A673 (cell line): Measurements from ENCODE around the gene SERTAD1. TPM values are rescaled to one million over a fixed set of nuclear protein-coding genes. Genes with fewer than 3 reads are reported as not detected.
"Not testable (repeated sequence)": the region's sequence is repeated elsewhere in the genome, so short reads cannot be mapped to it uniquely, and the experiment has no call there.

ENCODE experiments used
- BruUV-seq: library from RNA; stranded (reverse); fragments of 400-500 nt; replicated peaks from 2 replicates; lab custom pipeline; 2021; lab: Mats Ljungman, UMichigan
- CTCF ChIA-PET: fragments of 300-600 bp; sonication (Branson Sonifier 250); formaldehyde crosslinking; loops from one replicate; lab custom pipeline; 2022; ENCODE audit warnings: antibody characterized with exemption; lab: Charles Lee
- POLR2A ChIA-PET: fragments of 300-600 bp; sonication (Branson Sonifier 250); formaldehyde crosslinking; loops from one replicate; lab custom pipeline; 2022; ENCODE audit warnings: antibody characterized with exemption; ENCODE audit not compliant: low non-redundant PET; lab: Charles Lee
- DNase-seq: peaks from one replicate; pipeline ENCODE4 v3.0.0-alpha.2; 2015; ENCODE audit warnings: low spot score
- H3K27ac ChIP-seq: fragments of 200-600 bp; sonication (generic); 2 replicates; pipeline ENCODE4 v1.5.1; 2016; ENCODE audit warnings: mixed run types, low read depth, mild to moderate bottlenecking, mixed read lengths, antibody characterized with exemption, low read length; ENCODE audit not compliant: poor library complexity, severe bottlenecking
- H3K27me3 ChIP-seq: fragments of 200-600 bp; sonication (generic); replicated peaks from 2 replicates; pipeline ENCODE4 v1.6.1; 2017; ENCODE audit warnings: mixed run types, low read depth, mild to moderate bottlenecking, mixed read lengths, antibody characterized with exemption, low read length; ENCODE audit not compliant: insufficient read depth, poor library complexity
- H3K36me3 ChIP-seq: fragments of 200-600 bp; sonication (generic); 2 replicates; pipeline ENCODE4 v1.6.1; 2016; ENCODE audit warnings: mixed run types, mild to moderate bottlenecking, mixed read lengths, antibody characterized with exemption, low read length; ENCODE audit not compliant: insufficient read depth, poor library complexity, severe bottlenecking
- H3K4me1 ChIP-seq: fragments of 200-600 bp; sonication (generic); 2 replicates; pipeline ENCODE4 v1.6.1; 2017; ENCODE audit warnings: mixed run types, mild to moderate bottlenecking, mixed read lengths, antibody characterized with exemption, low read length; ENCODE audit not compliant: insufficient read depth, poor library complexity, severe bottlenecking
- H3K4me3 ChIP-seq: fragments of 200-600 bp; sonication (generic); 2 replicates; pipeline ENCODE4 v1.5.1; 2016; ENCODE audit warnings: low read depth, mixed run types, mild to moderate bottlenecking, mixed read lengths, low read length; ENCODE audit not compliant: poor library complexity, severe bottlenecking
- H3K9me3 ChIP-seq: fragments of 200-600 bp; sonication (generic); 2 replicates; pipeline ENCODE4 v1.6.1; 2016; ENCODE audit warnings: mixed run types, low read depth, mild to moderate bottlenecking, mixed read lengths, antibody characterized with exemption, low read length; ENCODE audit not compliant: poor library complexity, severe bottlenecking
- CTCF ChIP-seq: fragments of 300-800, 200-600 bp; sonication (generic); conservative IDR thresholded peaks from 2 replicates; pipeline ENCODE4 v1.5.1; 2017; ENCODE audit warnings: low read depth, mild to moderate bottlenecking, antibody characterized with exemption, low read length, moderate library complexity, mixed read lengths
- EZH2 ChIP-seq: fragments of 200-600 bp; sonication (generic); IDR thresholded peaks from 2 replicates; pipeline ENCODE4 v1.6.1; 2017; ENCODE audit warnings: borderline replicate concordance, low read depth, mild to moderate bottlenecking, mixed read lengths, antibody characterized with exemption, low read length; ENCODE audit not compliant: poor library complexity, severe bottlenecking
- intact Hi-C: fragments of 100-400 bp; cut with micrococcal nuclease; formaldehyde crosslinking; loops from one replicate; pipeline ENCODE4 v1.10.0; 2022; ENCODE audit not compliant: unreplicated experiment
- total RNA-seq: library from RNA; stranded (reverse); gene quantifications from 2 replicates; pipeline ENCODE4 v1.2.3, GENCODE V29; 2021

SERTAD1 gene
- total RNA-seq, 1 experiment from 2014 or later = 16.5 TPM

- POLR2A ChIA-PET = interaction anchor here (0.8 kb wide), 1 partner anchor 160 kb away, joined by 4 read pairs; no protein-coding TSS in a partner anchor
- CTCF ChIA-PET = interaction anchor here (0.6 to 1.8 kb wide), 10 partner anchors 10 to 362 kb away, joined by 3 to 9 read pairs (median 4); no protein-coding TSS in a partner anchor
- H3K27ac ChIP-seq = peak overlapping the region; percentile 64
- no peaks in the 10 kb centered on the region for H3K36me3 ChIP-seq
- DNase-seq = peak; percentile 94
- H3K4me1 ChIP-seq = peaks cover 22% of the 10 kb centered on the region
- peak overlapping the region; percentile 73 for H3K4me3 ChIP-seq
- no peaks in the 10 kb centered on the region for H3K9me3 ChIP-seq
- no peaks in the 10 kb centered on the region for H3K27me3 ChIP-seq
- TF ChIP-seq CTCF (peak; percentile 80), EZH2 (no peak)
- intact Hi-C loops = loop anchor here (1.0 to 10.0 kb wide), 2 partner anchors 20 to 130 kb away; partner anchors contain the start of gene SERTAD3
- no TSS peak for BruUV-seq
Measured at GRCh38 chr19:40464059-40465024, 38.5 kb upstream of the SERTAD1 start.

- H3K27me3 ChIP-seq, POLR2A ChIA-PET, H3K9me3 ChIP-seq, H3K36me3 ChIP-seq, BruUV-seq, H3K4me3 ChIP-seq: not testable (repeated sequence)
- Histone ChIP-seq H3K27ac (peak overlapping the region; percentile 64), H3K4me1 (peaks cover 22% of the 10 kb centered on the region)
- intact Hi-C loops = loop anchor here (10.0 kb wide), 1 partner anchor 131 kb away; no protein-coding TSS in a partner anchor
- CTCF ChIA-PET = interaction anchor here (0.6 to 1.8 kb wide), 9 partner anchors 9 to 177 kb away, joined by 3 to 9 read pairs (median 4); no protein-coding TSS in a partner anchor
- DNase-seq = peak; percentile 30
Measured at GRCh38 chr19:40463587-40464037, 37.8 kb upstream of the SERTAD1 start.

- Histone ChIP-seq H3K27ac (no peak overlapping the region), H3K4me1 (peaks cover 22% of the 10 kb centered on the region), H3K4me3 (no peak overlapping the region), H3K36me3 (no peaks in the 10 kb centered on the region), H3K27me3 (no peaks in the 10 kb centered on the region), H3K9me3 (no peaks in the 10 kb centered on the region)
- no peak for DNase-seq
- TF ChIP-seq CTCF (no peak), EZH2 (no peak)
- ChIA-PET CTCF (no interaction called here), POLR2A (no interaction called here)
- BruUV-seq = no TSS peak
- intact Hi-C loops = loop anchor here (10.0 kb wide), 1 partner anchor 133 kb away; no protein-coding TSS in a partner anchor
Measured at GRCh38 chr19:40461669-40462221, 36.0 kb upstream of the SERTAD1 start.
